Liver (tissue), 9 donors: ENCODE measurements around the gene HINT2. TPM values are rescaled to one million over a fixed set of nuclear protein-coding genes. Genes with fewer than 3 reads are reported as not detected.

Source experiments
- DNase-seq: peaks from one replicate; pipeline ENCODE4 v3.0.0-alpha.2; 2017; ENCODE audit warnings: low spot score
- H3K27ac ChIP-seq, 2 donors: one replicate each; pipeline ENCODE4 v1.7.0; 2013; ENCODE audit warnings: inconsistent platforms in 2 of 2, low read length in 2 of 2, control low read depth in 1 of 2, low read depth in 1 of 2, mild to moderate bottlenecking in 1 of 2
- H3K27me3 ChIP-seq, 4 donors: one replicate each; pipeline versions ENCODE4 v1.6.1 to v1.7.0; 2013; ENCODE audit warnings: low read length in 3 of 4, inconsistent platforms in 1 of 4, mild to moderate bottlenecking in 1 of 4, moderate library complexity in 1 of 4; ENCODE audit not compliant: control insufficient read depth in 4 of 4, insufficient read depth in 4 of 4
- H3K36me3 ChIP-seq, 4 donors: one replicate each; pipeline versions ENCODE4 v1.6.1 to v1.7.0; 2013; ENCODE audit warnings: low read length in 3 of 4, mild to moderate bottlenecking in 3 of 4, low read depth in 1 of 4, moderate library complexity in 1 of 4; ENCODE audit not compliant: control insufficient read depth in 4 of 4, insufficient read depth in 3 of 4
- H3K4me1 ChIP-seq, 4 donors: one replicate each; pipeline versions ENCODE4 v1.6.1 to v1.7.0; 2013; ENCODE audit warnings: low read length in 3 of 4, mild to moderate bottlenecking in 3 of 4, moderate library complexity in 1 of 4; ENCODE audit not compliant: control insufficient read depth in 4 of 4, insufficient read depth in 4 of 4
- H3K4me3 ChIP-seq, 3 donors: one replicate each; pipeline versions ENCODE4 v1.6.1 to v1.7.0; 2013; ENCODE audit warnings: low read length in 3 of 3, control low read depth in 1 of 3, low read depth in 1 of 3, mild to moderate bottlenecking in 1 of 3
- H3K9ac ChIP-seq, 2 donors: one replicate each; pipeline ENCODE4 v1.7.0; 2013; ENCODE audit warnings: low read length in 2 of 2, mild to moderate bottlenecking in 2 of 2, moderate library complexity in 2 of 2, control low read depth in 1 of 2, low read depth in 1 of 2
- H3K9me3 ChIP-seq, 4 donors: one replicate each; pipeline versions ENCODE4 v1.6.1 to v1.7.0; 2013; ENCODE audit warnings: low read length in 3 of 4; ENCODE audit not compliant: control insufficient read depth in 4 of 4
- CTCF ChIP-seq: fragments of 150-350 bp; IDR thresholded peaks from 2 replicates; pipeline ENCODE4 v1.5.1; 2017; ENCODE audit warnings: improper control_type of control experiment, low read depth, low read length; ENCODE audit not compliant: missing input control
- FOXA1 ChIP-seq: IDR thresholded peaks from 2 replicates; pipeline ENCODE4 v1.6.1; 2016; ENCODE audit warnings: antibody characterized with exemption
- FOXA2 ChIP-seq: IDR thresholded peaks from 2 replicates; pipeline ENCODE4 v1.6.1; 2016; ENCODE audit warnings: antibody characterized with exemption
- GABPA ChIP-seq, 2 donors: IDR thresholded peaks in 1 of 2; conservative IDR thresholded peaks in 1 of 2; 2 replicates each; pipeline ENCODE4 v1.6.1; 2016; ENCODE audit warnings: antibody characterized with exemption in 2 of 2, mild to moderate bottlenecking in 1 of 2, moderate library complexity in 1 of 2
- HNF4A ChIP-seq, 2 donors: conservative IDR thresholded peaks; 2 replicates each; pipeline ENCODE4 v1.6.1; 2016; ENCODE audit warnings: antibody characterized with exemption in 2 of 2, mild to moderate bottlenecking in 2 of 2
- HNF4G ChIP-seq: IDR thresholded peaks from 2 replicates; pipeline ENCODE4 v1.6.1; 2016; ENCODE audit warnings: antibody characterized with exemption
- JUND ChIP-seq, 2 donors: IDR thresholded peaks; 2 replicates each; pipeline ENCODE4 v1.6.1; 2016; ENCODE audit warnings: antibody characterized with exemption in 2 of 2
- MAX ChIP-seq: IDR thresholded peaks from 2 replicates; pipeline ENCODE4 v1.6.1; 2016; ENCODE audit warnings: antibody characterized with exemption
- NR2F2 ChIP-seq: IDR thresholded peaks from 2 replicates; pipeline ENCODE4 v1.6.1; 2016; ENCODE audit warnings: antibody characterized with exemption
- RAD21 ChIP-seq, 2 donors: IDR thresholded peaks; 2 replicates each; pipeline ENCODE4 v1.6.1; 2016; ENCODE audit warnings: antibody characterized with exemption in 2 of 2, mild to moderate bottlenecking in 2 of 2
- REST ChIP-seq: IDR thresholded peaks from 2 replicates; pipeline ENCODE4 v1.6.1; 2016; ENCODE audit warnings: antibody characterized with exemption, mild to moderate bottlenecking
- RXRA ChIP-seq, 2 donors: IDR thresholded peaks; 2 replicates each; pipeline ENCODE4 v1.6.1; 2017 to 2018; ENCODE audit warnings: antibody characterized with exemption in 2 of 2, mild to moderate bottlenecking in 1 of 2
- SP1 ChIP-seq: IDR thresholded peaks from 2 replicates; pipeline ENCODE4 v1.6.1; 2018; ENCODE audit warnings: antibody characterized with exemption, mild to moderate bottlenecking
- TAF1 ChIP-seq: conservative IDR thresholded peaks from 2 replicates; pipeline ENCODE4 v1.6.1; 2016; ENCODE audit warnings: antibody characterized with exemption, mild to moderate bottlenecking
- YY1 ChIP-seq: IDR thresholded peaks from 2 replicates; pipeline ENCODE4 v1.6.1; 2016; ENCODE audit warnings: antibody characterized with exemption, mild to moderate bottlenecking
- ZBTB33 ChIP-seq: IDR thresholded peaks from 2 replicates; pipeline ENCODE4 v1.6.1; 2016; ENCODE audit warnings: antibody characterized with exemption
- WGBS: extraction: QIAGEN DNeasy Blood & Tissue Kit; methylation state at CpG from one replicate; pipeline ENCODE4 v1.1.7; 2013; 5-methylcytosine and 5-hydroxymethylcytosine counted together
- polyA plus RNA-seq, 2 donors: library from polyadenylated mRNA; stranded (reverse) in 1 of 2; unstranded in 1 of 2; fragments of 200-250 nt in 1 of 2; fragments of >200 nt in 1 of 2; fragmentation: Nextera tagmentation in 1 of 2; extraction: Ambion mirVana in 1 of 2; gene quantifications; one replicate each; pipeline versions ENCODE4 v1.2.1 to v1.2.3, GENCODE V29; 2013 to 2015
- total RNA-seq, 2 donors: library from RNA; depleted of rRNA; stranded (reverse); fragments of >200 nt; gene quantifications; one replicate each; pipeline ENCODE4 v1.2.3, GENCODE V29; 2014
- donor health status: healthy.
- donor health status: healthy.
- donor health status: healthy.
- donor health status: healthy.
- donor health status: healthy.

Gene HINT2
- total and polyA plus RNA-seq, 4 donors = 34.3 to 176 (median 76.1) TPM

GRCh38 chr9:35820076-35820475, 5.2 kb upstream of the HINT2 start:
- DNase-seq = no peak
- no peaks in the 10 kb centered on the region for H3K27me3 ChIP-seq
- no peak overlapping the region for H3K4me3 ChIP-seq
- no peak overlapping the region for H3K9ac ChIP-seq
- H3K36me3 ChIP-seq = no peaks in the 10 kb centered on the region
- TF ChIP-seq JUND (IDR thresholded peaks at IDR 0.05) (no peak), FOXA1 (no peak), CTCF (no peak), TAF1 (no peak), FOXA2 (no peak), SP1 (no peak), HNF4A (conservative IDR thresholded peaks at IDR 0.05) (no peak), REST (no peak), MAX (no peak), NR2F2 (no peak), GABPA (IDR thresholded peaks at IDR 0.05 in 1 of 2, conservative IDR thresholded peaks at IDR 0.05 in 1 of 2) (no peak), ZBTB33 (no peak), YY1 (no peak), RXRA (IDR thresholded peaks at IDR 0.05) (no peak), HNF4G (no peak)
- H3K27ac ChIP-seq = no peak overlapping the region
- H3K9me3 ChIP-seq = no peaks in the 10 kb centered on the region
- peaks cover 0 to 6% (median 3%) of the 10 kb centered on the region in 4 donors for H3K4me1 ChIP-seq

GRCh38 chr9:35818341-35818740, 3.5 kb upstream of the HINT2 start:
- TF ChIP-seq SP1 (no peak), RAD21 (IDR thresholded peaks at IDR 0.05) (no peak)
- Histone ChIP-seq H3K36me3 (no peaks in the 10 kb centered on the region), H3K4me1 (peaks cover 4 to 18% (median 11%) of the 10 kb centered on the region in 4 donors), H3K9me3 (no peaks in the 10 kb centered on the region), H3K27me3 (no peaks in the 10 kb centered on the region), H3K27ac (no peak overlapping the region), H3K9ac (no peak overlapping the region), H3K4me3 (no peak overlapping the region)
- WGBS = 89% methylated on average over 3 of the region's 3 CpGs
- DNase-seq = no peak
